ENCODE data around the gene ADAMTS2. TPM values are rescaled to one million over a fixed set of nuclear protein-coding genes. Genes with fewer than 3 reads are reported as not detected.

ADAMTS2 gene
- total and polyA plus RNA-seq, 2 of the 8 experiments (the other 6 are each of a cell fraction or from before 2014, with no cell fraction given) = 6.6 to 7.3 TPM

DNA sequence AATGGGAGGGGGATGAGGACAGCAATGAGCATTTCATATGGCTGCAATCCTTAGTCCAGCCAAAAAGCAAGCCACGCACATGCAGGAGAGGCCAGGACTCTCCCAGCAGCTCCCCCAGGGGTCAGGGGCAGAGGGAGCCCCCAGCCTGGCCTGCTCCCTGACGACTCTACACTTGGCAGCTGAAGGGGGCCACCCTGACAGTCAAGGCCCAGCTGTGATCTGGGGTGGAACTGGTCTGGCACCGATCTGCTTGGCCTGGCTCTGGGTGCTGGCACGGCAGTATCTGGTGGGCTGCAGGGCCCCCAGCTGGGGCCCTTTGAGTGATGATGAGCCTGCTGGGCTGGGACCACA is 118.1 kb downstream of the ADAMTS2 start (continued):
- TF ChIP-seq, protein P1, sequence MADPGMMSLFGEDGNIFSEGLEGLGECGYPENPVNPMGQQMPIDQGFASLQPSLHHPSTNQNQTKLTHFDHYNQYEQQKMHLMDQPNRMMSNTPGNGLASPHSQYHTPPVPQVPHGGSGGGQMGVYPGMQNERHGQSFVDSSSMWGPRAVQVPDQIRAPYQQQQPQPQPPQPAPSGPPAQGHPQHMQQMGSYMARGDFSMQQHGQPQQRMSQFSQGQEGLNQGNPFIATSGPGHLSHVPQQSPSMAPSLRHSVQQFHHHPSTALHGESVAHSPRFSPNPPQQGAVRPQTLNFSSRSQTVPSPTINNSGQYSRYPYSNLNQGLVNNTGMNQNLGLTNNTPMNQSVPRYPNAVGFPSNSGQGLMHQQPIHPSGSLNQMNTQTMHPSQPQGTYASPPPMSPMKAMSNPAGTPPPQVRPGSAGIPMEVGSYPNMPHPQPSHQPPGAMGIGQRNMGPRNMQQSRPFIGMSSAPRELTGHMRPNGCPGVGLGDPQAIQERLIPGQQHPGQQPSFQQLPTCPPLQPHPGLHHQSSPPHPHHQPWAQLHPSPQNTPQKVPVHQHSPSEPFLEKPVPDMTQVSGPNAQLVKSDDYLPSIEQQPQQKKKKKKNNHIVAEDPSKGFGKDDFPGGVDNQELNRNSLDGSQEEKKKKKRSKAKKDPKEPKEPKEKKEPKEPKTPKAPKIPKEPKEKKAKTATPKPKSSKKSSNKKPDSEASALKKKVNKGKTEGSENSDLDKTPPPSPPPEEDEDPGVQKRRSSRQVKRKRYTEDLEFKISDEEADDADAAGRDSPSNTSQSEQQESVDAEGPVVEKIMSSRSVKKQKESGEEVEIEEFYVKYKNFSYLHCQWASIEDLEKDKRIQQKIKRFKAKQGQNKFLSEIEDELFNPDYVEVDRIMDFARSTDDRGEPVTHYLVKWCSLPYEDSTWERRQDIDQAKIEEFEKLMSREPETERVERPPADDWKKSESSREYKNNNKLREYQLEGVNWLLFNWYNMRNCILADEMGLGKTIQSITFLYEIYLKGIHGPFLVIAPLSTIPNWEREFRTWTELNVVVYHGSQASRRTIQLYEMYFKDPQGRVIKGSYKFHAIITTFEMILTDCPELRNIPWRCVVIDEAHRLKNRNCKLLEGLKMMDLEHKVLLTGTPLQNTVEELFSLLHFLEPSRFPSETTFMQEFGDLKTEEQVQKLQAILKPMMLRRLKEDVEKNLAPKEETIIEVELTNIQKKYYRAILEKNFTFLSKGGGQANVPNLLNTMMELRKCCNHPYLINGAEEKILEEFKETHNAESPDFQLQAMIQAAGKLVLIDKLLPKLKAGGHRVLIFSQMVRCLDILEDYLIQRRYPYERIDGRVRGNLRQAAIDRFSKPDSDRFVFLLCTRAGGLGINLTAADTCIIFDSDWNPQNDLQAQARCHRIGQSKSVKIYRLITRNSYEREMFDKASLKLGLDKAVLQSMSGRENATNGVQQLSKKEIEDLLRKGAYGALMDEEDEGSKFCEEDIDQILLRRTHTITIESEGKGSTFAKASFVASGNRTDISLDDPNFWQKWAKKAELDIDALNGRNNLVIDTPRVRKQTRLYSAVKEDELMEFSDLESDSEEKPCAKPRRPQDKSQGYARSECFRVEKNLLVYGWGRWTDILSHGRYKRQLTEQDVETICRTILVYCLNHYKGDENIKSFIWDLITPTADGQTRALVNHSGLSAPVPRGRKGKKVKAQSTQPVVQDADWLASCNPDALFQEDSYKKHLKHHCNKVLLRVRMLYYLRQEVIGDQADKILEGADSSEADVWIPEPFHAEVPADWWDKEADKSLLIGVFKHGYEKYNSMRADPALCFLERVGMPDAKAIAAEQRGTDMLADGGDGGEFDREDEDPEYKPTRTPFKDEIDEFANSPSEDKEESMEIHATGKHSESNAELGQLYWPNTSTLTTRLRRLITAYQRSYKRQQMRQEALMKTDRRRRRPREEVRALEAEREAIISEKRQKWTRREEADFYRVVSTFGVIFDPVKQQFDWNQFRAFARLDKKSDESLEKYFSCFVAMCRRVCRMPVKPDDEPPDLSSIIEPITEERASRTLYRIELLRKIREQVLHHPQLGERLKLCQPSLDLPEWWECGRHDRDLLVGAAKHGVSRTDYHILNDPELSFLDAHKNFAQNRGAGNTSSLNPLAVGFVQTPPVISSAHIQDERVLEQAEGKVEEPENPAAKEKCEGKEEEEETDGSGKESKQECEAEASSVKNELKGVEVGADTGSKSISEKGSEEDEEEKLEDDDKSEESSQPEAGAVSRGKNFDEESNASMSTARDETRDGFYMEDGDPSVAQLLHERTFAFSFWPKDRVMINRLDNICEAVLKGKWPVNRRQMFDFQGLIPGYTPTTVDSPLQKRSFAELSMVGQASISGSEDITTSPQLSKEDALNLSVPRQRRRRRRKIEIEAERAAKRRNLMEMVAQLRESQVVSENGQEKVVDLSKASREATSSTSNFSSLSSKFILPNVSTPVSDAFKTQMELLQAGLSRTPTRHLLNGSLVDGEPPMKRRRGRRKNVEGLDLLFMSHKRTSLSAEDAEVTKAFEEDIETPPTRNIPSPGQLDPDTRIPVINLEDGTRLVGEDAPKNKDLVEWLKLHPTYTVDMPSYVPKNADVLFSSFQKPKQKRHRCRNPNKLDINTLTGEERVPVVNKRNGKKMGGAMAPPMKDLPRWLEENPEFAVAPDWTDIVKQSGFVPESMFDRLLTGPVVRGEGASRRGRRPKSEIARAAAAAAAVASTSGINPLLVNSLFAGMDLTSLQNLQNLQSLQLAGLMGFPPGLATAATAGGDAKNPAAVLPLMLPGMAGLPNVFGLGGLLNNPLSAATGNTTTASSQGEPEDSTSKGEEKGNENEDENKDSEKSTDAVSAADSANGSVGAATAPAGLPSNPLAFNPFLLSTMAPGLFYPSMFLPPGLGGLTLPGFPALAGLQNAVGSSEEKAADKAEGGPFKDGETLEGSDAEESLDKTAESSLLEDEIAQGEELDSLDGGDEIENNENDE (IDR thresholded peaks at IDR 0.05; ENCODE audit: insufficient replicate concordance, low read length) = no peak
- TF ChIP-seq CEBPB (IDR thresholded peaks at IDR 0.05; ENCODE audit: low read depth, low read length) (no peak), YY1 (IDR thresholded peaks at IDR 0.05; ENCODE audit: low read depth, low read length) (no peak), SP4 (IDR thresholded peaks at IDR 0.05; ENCODE audit: low read length) (no peak)
